Testis (tissue), 2 donors: ENCODE data around the gene C4orf51.

ENCODE experiments used
- POLR2A ChIP-seq: fragments of 450-650 bp; IDR thresholded peaks from one replicate; pipeline ENCODE4 v1.6.1; 2017; ENCODE audit warnings: antibody characterized with exemption, mild to moderate bottlenecking, moderate library complexity
- TF ChIP-seq, protein P1 (sequence below), 3 experiments: fragments of 450-650 bp in 2 of 3; fragments of 200-600 bp in 1 of 3; sonication (generic) in 1 of 3; IDR thresholded peaks; one replicate each; pipeline ENCODE4 v1.5.1; 2016 to 2019; ENCODE audit warnings: antibody characterized with exemption in 3 of 3, mild to moderate bottlenecking in 2 of 3, moderate library complexity in 1 of 3

DNA sequence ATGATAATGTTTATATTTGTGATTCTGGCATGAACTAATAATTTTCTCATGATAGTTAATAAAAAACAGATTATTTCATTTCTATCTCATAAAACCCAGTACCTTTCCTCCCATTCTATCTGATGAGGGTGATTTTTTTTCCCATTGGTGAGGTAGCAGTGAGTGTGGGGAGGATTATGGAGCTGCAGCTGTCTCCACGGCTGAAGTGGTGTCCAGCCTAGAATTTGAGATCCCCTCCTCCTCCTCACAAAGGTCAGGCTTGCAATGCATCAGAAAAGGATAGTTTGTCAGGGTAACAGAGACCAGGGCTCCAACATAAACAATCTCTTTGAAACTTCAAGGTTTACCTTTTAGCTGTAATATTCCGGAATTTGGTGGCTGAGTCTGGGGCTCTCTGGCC is 60.9 kb downstream of the C4orf51 start:
- TF ChIP-seq POLR2A, result no peak
- TF ChIP-seq, protein P1, sequence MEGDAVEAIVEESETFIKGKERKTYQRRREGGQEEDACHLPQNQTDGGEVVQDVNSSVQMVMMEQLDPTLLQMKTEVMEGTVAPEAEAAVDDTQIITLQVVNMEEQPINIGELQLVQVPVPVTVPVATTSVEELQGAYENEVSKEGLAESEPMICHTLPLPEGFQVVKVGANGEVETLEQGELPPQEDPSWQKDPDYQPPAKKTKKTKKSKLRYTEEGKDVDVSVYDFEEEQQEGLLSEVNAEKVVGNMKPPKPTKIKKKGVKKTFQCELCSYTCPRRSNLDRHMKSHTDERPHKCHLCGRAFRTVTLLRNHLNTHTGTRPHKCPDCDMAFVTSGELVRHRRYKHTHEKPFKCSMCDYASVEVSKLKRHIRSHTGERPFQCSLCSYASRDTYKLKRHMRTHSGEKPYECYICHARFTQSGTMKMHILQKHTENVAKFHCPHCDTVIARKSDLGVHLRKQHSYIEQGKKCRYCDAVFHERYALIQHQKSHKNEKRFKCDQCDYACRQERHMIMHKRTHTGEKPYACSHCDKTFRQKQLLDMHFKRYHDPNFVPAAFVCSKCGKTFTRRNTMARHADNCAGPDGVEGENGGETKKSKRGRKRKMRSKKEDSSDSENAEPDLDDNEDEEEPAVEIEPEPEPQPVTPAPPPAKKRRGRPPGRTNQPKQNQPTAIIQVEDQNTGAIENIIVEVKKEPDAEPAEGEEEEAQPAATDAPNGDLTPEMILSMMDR (IDR thresholded peaks at IDR 0.05), result no peak
